Naive thymus-derived CD4-positive, alpha-beta T cell (primary cell): ENCODE data around the gene UBASH3A. TPM values are rescaled to one million over a fixed set of nuclear protein-coding genes. Genes with fewer than 3 reads are reported as not detected.

ENCODE experiments used
- ATAC-seq: fragments of 150-1000 bp; cut with Tn5 transposase; 2 replicates; pipeline ENCODE4 v1.10.0; 2021; ENCODE audit warnings: mild to moderate bottlenecking, moderate library complexity
- CTCF ChIA-PET: fragments of 350-600 bp; sonication (Branson Sonifier 250); formaldehyde crosslinking; loops from one replicate; lab custom pipeline; 2021; ENCODE audit warnings: antibody characterized with exemption; lab: Charles Lee
- POLR2A ChIA-PET: fragments of 350-600 bp; sonication (Branson Sonifier 250); formaldehyde crosslinking; loops from one replicate; lab custom pipeline; 2021; ENCODE audit warnings: antibody characterized with exemption, inconsistent platforms; lab: Charles Lee
- DNase-seq, 9 donors: peaks; one replicate each; pipeline versions ENCODE4 v3.0.0 to v3.0.0-alpha.2; 2020 to 2022; ENCODE audit warnings: mixed read lengths in 1 of 9
- H3K27ac ChIP-seq: one replicate; pipeline ENCODE4 v1.7.0; 2013; ENCODE audit warnings: mild to moderate bottlenecking, low read depth, low read length, moderate library complexity
- H3K27me3 ChIP-seq, 2 donors: one replicate each; pipeline ENCODE4 v1.7.0; 2013; ENCODE audit warnings: low read length in 2 of 2, mild to moderate bottlenecking in 2 of 2, moderate library complexity in 2 of 2; ENCODE audit not compliant: control insufficient read depth in 2 of 2, insufficient read depth in 2 of 2
- H3K36me3 ChIP-seq, 3 experiments: 1 replicate in 2 of 3; 2 replicates in 1 of 3; pipeline ENCODE4 v1.7.0; 2013; ENCODE audit warnings: low read length in 3 of 3, mild to moderate bottlenecking in 3 of 3, moderate library complexity in 1 of 3; ENCODE audit not compliant: insufficient read depth in 3 of 3, control insufficient read depth in 2 of 3
- H3K4me1 ChIP-seq, 2 donors: one replicate each; pipeline ENCODE4 v1.7.0; 2013; ENCODE audit warnings: low read length in 2 of 2, mild to moderate bottlenecking in 2 of 2, moderate library complexity in 1 of 2; ENCODE audit not compliant: control insufficient read depth in 2 of 2, insufficient read depth in 2 of 2
- H3K4me3 ChIP-seq: 2 replicates; pipeline ENCODE4 v1.7.0; 2013; ENCODE audit warnings: mild to moderate bottlenecking, low read length
- H3K9me3 ChIP-seq, 3 experiments: 1 replicate in 2 of 3; 2 replicates in 1 of 3; pipeline ENCODE4 v1.7.0; 2013; ENCODE audit warnings: low read length in 3 of 3; ENCODE audit not compliant: control insufficient read depth in 2 of 3
- H3K27ac Mint-ChIP-seq, 9 donors: one replicate each; pipeline ENCODE4 v1.8.0; 2020 to 2022; ENCODE audit warnings: mixed read lengths in 9 of 9, mild to moderate bottlenecking in 8 of 9, moderate library complexity in 5 of 9, inconsistent platforms in 2 of 9
- H3K27me3 Mint-ChIP-seq, 5 donors: one replicate each; pipeline ENCODE4 v1.8.0; 2021 to 2022; ENCODE audit warnings: mixed read lengths in 5 of 5, mild to moderate bottlenecking in 1 of 5
- H3K36me3 Mint-ChIP-seq, 5 donors: one replicate each; pipeline ENCODE4 v1.8.0; 2020 to 2022; ENCODE audit warnings: mixed read lengths in 5 of 5, mild to moderate bottlenecking in 3 of 5, inconsistent platforms in 1 of 5
- H3K4me1 Mint-ChIP-seq, 7 donors: one replicate each; pipeline ENCODE4 v1.8.0; 2020 to 2022; ENCODE audit warnings: mixed read lengths in 7 of 7, mild to moderate bottlenecking in 3 of 7, inconsistent platforms in 1 of 7
- H3K4me3 Mint-ChIP-seq, 10 donors: one replicate each; pipeline ENCODE4 v1.8.0; 2020 to 2022; ENCODE audit warnings: mild to moderate bottlenecking in 10 of 10, mixed read lengths in 10 of 10, moderate library complexity in 6 of 10, inconsistent platforms in 2 of 10
- H3K9me3 Mint-ChIP-seq, 11 donors: one replicate each; pipeline ENCODE4 v1.8.0; 2020 to 2022; ENCODE audit warnings: mixed read lengths in 11 of 11, mild to moderate bottlenecking in 4 of 11, inconsistent platforms in 1 of 11, moderate library complexity in 1 of 11
- intact Hi-C, 2 donors: fragments of 100-400 bp; cut with micrococcal nuclease; formaldehyde crosslinking; loops; one replicate each; pipeline ENCODE4 v1.15.1; 2023
- polyA plus RNA-seq, 2 donors: library from polyadenylated mRNA; unstranded; fragments of 300-500 nt; fragmentation: Illumina TruSeq; gene quantifications; one replicate each; pipeline ENCODE4 v1.2.3, GENCODE V29; 2021
- total RNA-seq, 6 experiments: library from RNA in 5 of 6; stranded (reverse) in 5 of 6; gene quantifications; 1 replicate in 5 of 6; 2 replicates in 1 of 6; pipeline ENCODE4 v1.2.3 and lab custom pipeline; 2021 to 2026

UBASH3A gene
- total and polyA plus RNA-seq, 7 experiments from 2014 or later, result 41.9 to 101 (median 91.7) TPM

- Histone ChIP-seq H3K4me1 (peaks cover under 1 to 21% of the 10 kb centered on the region in 2 donors), H3K9me3 (no peaks in the 10 kb centered on the region), H3K36me3 (peaks cover 54 to 95% (median 62%) of the 10 kb centered on the region in 3 experiments), H3K27ac (no peak overlapping the region), H3K4me3 (no peak overlapping the region), H3K27me3 (no peaks in the 10 kb centered on the region)
- ATAC-seq (no peak), DNase-seq (no peak)
- peak overlapping the region; percentile 48 to 92 (median 89) for H3K27ac Mint-ChIP-seq
- ChIA-PET POLR2A (interaction anchor here (0.8 to 3.3 kb wide), 4 partner anchors 10 to 33 kb away, joined by 3 to 14 read pairs (median 3); partner anchors contain the start of gene UBASH3A), CTCF (interaction anchor here (1.1 kb wide), 1 partner anchor 30 kb away, joined by 3 read pairs; no protein-coding TSS in a partner anchor)
- peak overlapping the region in 1 of 10 donors; percentile 47 for H3K4me3 Mint-ChIP-seq
- peaks cover 32 to 83% (median 58%) of the 10 kb centered on the region in 5 donors for H3K36me3 Mint-ChIP-seq
- intact Hi-C loops, result loop anchor here in 1 of 2 donors (10.0 kb wide), 1 partner anchor 89 kb away; no protein-coding TSS in a partner anchor
- H3K9me3 Mint-ChIP-seq, result peaks cover 0 to 7% (median 0%) of the 10 kb centered on the region in 11 donors
- H3K27me3 Mint-ChIP-seq, result no peaks in the 10 kb centered on the region
- H3K4me1 Mint-ChIP-seq, result peaks cover 30 to 63% (median 53%) of the 10 kb centered on the region in 7 donors
These were observed 30.3 kb downstream of the UBASH3A start for GRCh38 chr21:42433946-42434551.

- H3K4me1 ChIP-seq, result peaks cover 8 to 21% of the 10 kb centered on the region in 2 donors
- no peak overlapping the region for H3K4me3 ChIP-seq
- H3K9me3 ChIP-seq, result no peaks in the 10 kb centered on the region
- peak overlapping the region in 5 of 10 donors; percentile 11 to 72 (median 20) for H3K4me3 Mint-ChIP-seq
- no peaks in the 10 kb centered on the region for H3K27me3 Mint-ChIP-seq
- H3K36me3 ChIP-seq, result peaks cover 52 to 95% (median 61%) of the 10 kb centered on the region in 3 experiments
- H3K27ac Mint-ChIP-seq, result peak overlapping the region; percentile 20 to 97 (median 90)
- H3K27me3 ChIP-seq, result no peaks in the 10 kb centered on the region
- H3K9me3 Mint-ChIP-seq, result peaks cover 0 to 7% (median 0%) of the 10 kb centered on the region in 11 donors
- CTCF ChIA-PET, result interaction anchor here (0.6 to 1.1 kb wide), 2 partner anchors 14 to 30 kb away, joined by 3 read pairs; no protein-coding TSS in a partner anchor
- no peak for DNase-seq
- H3K36me3 Mint-ChIP-seq, result peaks cover 32 to 84% (median 66%) of the 10 kb centered on the region in 5 donors
- intact Hi-C loops, result loop anchor here in 1 of 2 donors (10.0 kb wide), 1 partner anchor 90 kb away; no protein-coding TSS in a partner anchor
- ATAC-seq, result no peak
- H3K4me1 Mint-ChIP-seq, result peaks cover 35 to 67% (median 59%) of the 10 kb centered on the region in 7 donors
- H3K27ac ChIP-seq, result no peak overlapping the region
- POLR2A ChIA-PET, result interaction anchor here (0.6 to 3.3 kb wide), 3 partner anchors 10 to 31 kb away, joined by 3 to 14 read pairs (median 4); partner anchors contain the start of gene UBASH3A
These were observed 31.2 kb downstream of the UBASH3A start for GRCh38 chr21:42434884-42435283.

DNA sequence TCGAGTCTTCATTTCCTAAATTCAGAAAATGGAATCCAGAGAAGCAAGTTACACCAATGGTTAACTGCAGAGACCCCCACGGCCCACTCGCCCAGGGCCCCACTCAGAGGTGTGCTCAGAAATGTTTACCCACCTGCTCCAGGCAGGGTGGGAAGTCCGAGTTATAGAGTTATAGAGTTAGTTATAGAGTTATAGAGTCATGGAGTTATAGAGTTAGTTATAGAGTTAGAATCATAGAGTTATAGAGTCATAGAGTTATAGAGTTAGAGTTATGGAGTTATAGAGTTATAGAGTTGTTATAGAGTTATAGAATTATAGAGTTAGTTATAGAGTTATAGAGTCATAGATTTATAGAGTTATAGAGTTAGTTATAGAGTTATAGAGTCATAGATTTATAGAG is 31.7 kb downstream of the UBASH3A start:
- ATAC-seq (no peak), DNase-seq (no peak)
- peaks cover 0 to 7% (median 0%) of the 10 kb centered on the region in 11 donors for H3K9me3 Mint-ChIP-seq
- intact Hi-C loops, result loop anchor here in 1 of 2 donors (10.0 kb wide), 1 partner anchor 91 kb away; no protein-coding TSS in a partner anchor
- H3K4me1 Mint-ChIP-seq, result peaks cover 35 to 72% (median 60%) of the 10 kb centered on the region in 7 donors
- H3K36me3 Mint-ChIP-seq, result peaks cover 32 to 85% (median 68%) of the 10 kb centered on the region in 5 donors
- Histone ChIP-seq H3K9me3 (no peaks in the 10 kb centered on the region), H3K4me3 (no peak overlapping the region), H3K27me3 (no peaks in the 10 kb centered on the region), H3K27ac (peak overlapping the region; percentile 48), H3K4me1 (peaks cover 10 to 21% of the 10 kb centered on the region in 2 donors), H3K36me3 (peaks cover 52 to 95% (median 57%) of the 10 kb centered on the region in 3 experiments)
- peak overlapping the region in 2 of 10 donors; percentile 47 to 72 for H3K4me3 Mint-ChIP-seq
- ChIA-PET POLR2A (interaction anchor here (0.6 to 3.3 kb wide), 2 partner anchors 14 to 32 kb away, joined by 4 to 14 read pairs; partner anchors contain the start of gene UBASH3A), CTCF (interaction anchor here (0.6 to 1.1 kb wide), 2 partner anchors 13 to 31 kb away, joined by 3 read pairs; no protein-coding TSS in a partner anchor)
- H3K27ac Mint-ChIP-seq, result peak overlapping the region; percentile 20 to 97 (median 90)
- H3K27me3 Mint-ChIP-seq, result no peaks in the 10 kb centered on the region

DNA sequence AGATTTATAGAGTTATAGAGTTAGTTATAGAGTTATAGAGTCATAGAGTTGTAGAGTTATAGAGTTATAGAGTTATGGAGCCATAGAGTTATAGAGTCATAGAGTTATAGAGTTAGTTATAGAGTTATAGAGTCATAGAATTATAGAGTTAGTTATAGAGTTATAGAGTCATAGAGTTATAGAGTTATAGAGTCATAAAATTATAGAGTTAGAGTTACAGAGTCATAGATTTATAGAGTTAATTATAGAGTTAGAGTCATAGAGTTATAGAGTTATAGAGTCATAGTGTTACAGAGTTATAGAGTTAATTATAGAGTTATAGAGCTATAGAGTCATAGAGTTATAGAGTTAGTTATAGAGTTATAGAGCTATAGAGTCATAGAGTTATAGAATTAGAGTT is 32.1 kb downstream of the UBASH3A start:
- Mint-ChIP-seq H3K9me3 (peaks cover 0 to 7% (median 0%) of the 10 kb centered on the region in 11 donors), H3K36me3 (peaks cover 32 to 89% (median 73%) of the 10 kb centered on the region in 5 donors), H3K4me3 (no peak overlapping the region), H3K27me3 (no peaks in the 10 kb centered on the region), H3K27ac (peak overlapping the region in 7 of 9 donors; percentile 72 to 91 (median 85)), H3K4me1 (peaks cover 35 to 73% (median 60%) of the 10 kb centered on the region in 7 donors)
- no peak overlapping the region for H3K4me3 ChIP-seq
- peak overlapping the region; percentile 34 for H3K27ac ChIP-seq
- POLR2A ChIA-PET, result interaction anchor here (1.6 kb wide), 1 partner anchor 14 kb away, joined by 3 read pairs; no protein-coding TSS in a partner anchor
- H3K4me1 ChIP-seq, result peaks cover 10 to 21% of the 10 kb centered on the region in 2 donors
- H3K36me3 ChIP-seq, result peaks cover 52 to 95% (median 52%) of the 10 kb centered on the region in 3 experiments
- no peaks in the 10 kb centered on the region for H3K27me3 ChIP-seq
- no peaks in the 10 kb centered on the region for H3K9me3 ChIP-seq
- ATAC-seq (no peak), DNase-seq (no peak)
- CTCF ChIA-PET, result no interaction called here
- intact Hi-C loops, result loop anchor here (1.0 to 10.0 kb wide), 2 partner anchors 11 to 91 kb away; no protein-coding TSS in a partner anchor

GRCh38 chr21:42436914-42437313 is 33.2 kb downstream of the UBASH3A start:
- Histone ChIP-seq H3K27me3 (no peaks in the 10 kb centered on the region), H3K36me3 (peaks cover 50 to 95% (median 51%) of the 10 kb centered on the region in 3 experiments), H3K4me3 (no peak overlapping the region), H3K4me1 (peaks cover 10 to 21% of the 10 kb centered on the region in 2 donors), H3K9me3 (no peaks in the 10 kb centered on the region), H3K27ac (peak overlapping the region; percentile 34)
- Mint-ChIP-seq H3K9me3 (peaks cover 0 to 7% (median 0%) of the 10 kb centered on the region in 11 donors), H3K4me1 (peaks cover 35 to 77% (median 61%) of the 10 kb centered on the region in 7 donors), H3K36me3 (peaks cover 32 to 88% (median 72%) of the 10 kb centered on the region in 5 donors), H3K4me3 (no peak overlapping the region), H3K27ac (peak overlapping the region in 7 of 9 donors; percentile 18 to 85 (median 81)), H3K27me3 (no peaks in the 10 kb centered on the region)
- intact Hi-C loops, result loop anchor here (1.0 to 10.0 kb wide), 2 partner anchors 12 to 92 kb away; no protein-coding TSS in a partner anchor
- DNase-seq (no peak), ATAC-seq (no peak)
- POLR2A ChIA-PET, result interaction anchor here (1.6 kb wide), 1 partner anchor 13 kb away, joined by 3 read pairs; no protein-coding TSS in a partner anchor
- CTCF ChIA-PET, result no interaction called here

DNA sequence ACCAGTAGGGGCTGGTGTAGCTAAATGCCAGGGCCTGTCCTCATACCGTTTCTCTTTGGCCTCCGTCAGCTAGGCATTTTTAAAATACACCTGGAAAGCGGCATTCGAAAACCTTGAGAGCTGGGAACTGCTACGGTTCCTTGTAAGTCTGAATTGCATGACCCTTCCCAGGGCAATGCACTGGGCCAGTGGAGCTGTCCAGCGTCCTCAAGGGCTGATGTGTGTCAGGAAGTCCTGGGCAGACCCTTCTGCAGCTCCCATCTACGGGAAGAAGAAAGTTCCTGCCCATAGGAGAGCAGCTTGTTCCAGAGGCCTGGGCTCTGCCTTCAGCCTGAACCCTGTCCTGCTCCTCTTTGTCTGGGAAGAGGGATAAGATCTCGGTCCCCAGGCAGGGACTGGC is 34.1 kb downstream of the UBASH3A start:
- CTCF ChIA-PET, result interaction anchor here (0.6 kb wide), 1 partner anchor 51 kb away, joined by 3 read pairs; no protein-coding TSS in a partner anchor

More for the DNA sequence above, 34.1 kb downstream of the UBASH3A start:
- no peak for DNase-seq
- POLR2A ChIA-PET, result interaction anchor here (0.6 to 1.2 kb wide), 2 partner anchors 13 to 87 kb away, joined by 3 to 4 read pairs; no protein-coding TSS in a partner anchor
- Histone ChIP-seq H3K27ac (no peak overlapping the region), H3K4me3 (no peak overlapping the region), H3K9me3 (no peaks in the 10 kb centered on the region), H3K27me3 (no peaks in the 10 kb centered on the region), H3K36me3 (peaks cover 42 to 95% (median 42%) of the 10 kb centered on the region in 3 experiments), H3K4me1 (peaks cover 10 to 21% of the 10 kb centered on the region in 2 donors)
- intact Hi-C loops, result loop anchor here in 1 of 2 donors (10.0 kb wide), 1 partner anchor 93 kb away; no protein-coding TSS in a partner anchor
- Mint-ChIP-seq H3K4me3 (no peak overlapping the region), H3K27ac (peak overlapping the region in 3 of 9 donors; percentile 77 to 82 (median 78)), H3K4me1 (peaks cover 35 to 73% (median 58%) of the 10 kb centered on the region in 7 donors), H3K27me3 (no peaks in the 10 kb centered on the region), H3K36me3 (peaks cover 25 to 88% (median 72%) of the 10 kb centered on the region in 5 donors), H3K9me3 (peaks cover 0 to 2% (median 0%) of the 10 kb centered on the region in 11 donors)
- no peak for ATAC-seq
